GM04503 (cell line): ENCODE results near the gene PRKAG2.

Experiments used
- DNase-seq: peaks from one replicate; pipeline ENCODE4 v3.0.0-alpha.2; 2012; ENCODE audit warnings: low read depth

PRKAG2 gene

GRCh38 chr7:151817981-151818673 is 58.8 kb downstream of the PRKAG2 start:
- DNase-seq: no peak

GRCh38 chr7:151817315-151817690 is 59.6 kb downstream of the PRKAG2 start:
- DNase-seq: no peak

- no peak for DNase-seq
Observed at GRCh38 chr7:151816562-151817314, 60.2 kb downstream of the PRKAG2 start.

- no peak for DNase-seq
Observed at GRCh38 chr7:151815419-151815818, 61.5 kb downstream of the PRKAG2 start.

- no peak for DNase-seq
Observed at GRCh38 chr7:151814400-151815009, 62.4 kb downstream of the PRKAG2 start.

- DNase-seq: no peak
Observed at GRCh38 chr7:151813997-151814396, 62.9 kb downstream of the PRKAG2 start.

GRCh38 chr7:151813445-151813844 is 63.5 kb downstream of the PRKAG2 start:
- DNase-seq: no peak

GRCh38 chr7:151812967-151813366 is 63.9 kb downstream of the PRKAG2 start:
- DNase-seq: no peak

GRCh38 chr7:151810441-151811232 is 66.3 kb downstream of the PRKAG2 start:
- no peak for DNase-seq

- DNase-seq: no peak
Observed at GRCh38 chr7:151809864-151810170, 67.1 kb downstream of the PRKAG2 start.

GRCh38 chr7:151809146-151809863 is 67.6 kb downstream of the PRKAG2 start:
- DNase-seq: no peak

GRCh38 chr7:151808400-151809145 is 68.3 kb downstream of the PRKAG2 start:
- DNase-seq: no peak

GRCh38 chr7:151807846-151808245 is 69.1 kb downstream of the PRKAG2 start:
- no peak for DNase-seq

- DNase-seq: no peak
Observed at GRCh38 chr7:151806952-151807775, 69.8 kb downstream of the PRKAG2 start.

- DNase-seq: no peak
Observed at GRCh38 chr7:151806204-151806603, 70.7 kb downstream of the PRKAG2 start.

GRCh38 chr7:151805191-151805590 is 71.7 kb downstream of the PRKAG2 start:
- DNase-seq: no peak

- no peak for DNase-seq
Observed at GRCh38 chr7:151804756-151805155, 72.2 kb downstream of the PRKAG2 start.

- no peak for DNase-seq
Observed at GRCh38 chr7:151803841-151804240, 73.1 kb downstream of the PRKAG2 start.

GRCh38 chr7:151802469-151802846 is 74.5 kb downstream of the PRKAG2 start:
- no peak for DNase-seq

- no peak for DNase-seq
Observed at GRCh38 chr7:151801782-151802468, 75.0 kb downstream of the PRKAG2 start.
